Loucy (cell line): ENCODE data around the gene MBD6.

ENCODE experiments used
- CTCF ChIP-seq: fragments of 200-600 bp; sonication (generic); conservative IDR thresholded peaks from 2 replicates; pipeline ENCODE4 v1.5.1; 2014; ENCODE audit warnings: mild to moderate bottlenecking, antibody characterized with exemption, low read length
- EZH2phosphoT487 ChIP-seq: fragments of 200-600 bp; IDR thresholded peaks from 2 replicates; pipeline ENCODE4 v1.6.1; 2018; ENCODE audit warnings: antibody characterized with exemption, mild to moderate bottlenecking, moderate library complexity, borderline replicate concordance

DNA sequence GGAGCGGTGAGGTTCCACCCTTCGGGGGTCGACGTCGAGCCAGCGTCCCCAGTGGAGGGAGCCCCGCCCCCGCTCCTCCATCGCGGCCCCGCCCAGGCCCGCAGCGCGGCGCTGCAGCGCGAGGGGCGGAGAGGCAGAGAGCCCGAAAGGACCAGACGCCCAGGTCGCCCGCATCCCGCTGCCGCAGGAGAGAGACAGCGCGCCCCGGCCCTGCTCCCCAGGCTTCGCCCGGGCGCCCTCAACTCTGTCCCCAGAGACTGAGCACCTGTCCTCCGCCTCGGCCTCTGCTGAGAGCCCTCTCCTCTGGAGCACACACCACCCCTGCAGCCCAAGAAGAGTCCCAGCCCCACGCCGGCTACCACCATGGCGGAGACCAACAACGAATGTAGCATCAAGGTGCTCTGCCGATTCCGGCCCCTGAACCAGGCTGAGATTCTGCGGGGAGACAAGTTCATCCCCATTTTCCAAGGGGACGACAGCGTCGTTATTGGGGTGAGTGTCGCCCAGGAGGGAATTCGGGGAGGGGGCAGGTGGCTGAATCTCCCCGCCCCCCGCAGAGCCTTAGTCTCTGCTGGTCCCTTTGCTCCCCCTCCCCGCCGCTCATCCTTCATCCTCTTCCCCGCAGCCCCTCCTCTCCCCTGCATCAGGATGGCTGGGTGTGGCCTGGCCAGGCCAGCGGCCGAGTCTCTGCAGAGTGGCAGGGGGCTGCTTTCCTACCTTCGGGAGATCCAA lies 27.5 kb downstream of the MBD6 start, which contains the start of gene KIF5A:
- TF ChIP-seq CTCF (no peak), EZH2phosphoT487 (no peak)
